ENCODE results near the gene ZNF467. TPM values are rescaled to one million over a fixed set of nuclear protein-coding genes. Genes with fewer than 3 reads are reported as not detected.

The ZNF467 gene, protein sequence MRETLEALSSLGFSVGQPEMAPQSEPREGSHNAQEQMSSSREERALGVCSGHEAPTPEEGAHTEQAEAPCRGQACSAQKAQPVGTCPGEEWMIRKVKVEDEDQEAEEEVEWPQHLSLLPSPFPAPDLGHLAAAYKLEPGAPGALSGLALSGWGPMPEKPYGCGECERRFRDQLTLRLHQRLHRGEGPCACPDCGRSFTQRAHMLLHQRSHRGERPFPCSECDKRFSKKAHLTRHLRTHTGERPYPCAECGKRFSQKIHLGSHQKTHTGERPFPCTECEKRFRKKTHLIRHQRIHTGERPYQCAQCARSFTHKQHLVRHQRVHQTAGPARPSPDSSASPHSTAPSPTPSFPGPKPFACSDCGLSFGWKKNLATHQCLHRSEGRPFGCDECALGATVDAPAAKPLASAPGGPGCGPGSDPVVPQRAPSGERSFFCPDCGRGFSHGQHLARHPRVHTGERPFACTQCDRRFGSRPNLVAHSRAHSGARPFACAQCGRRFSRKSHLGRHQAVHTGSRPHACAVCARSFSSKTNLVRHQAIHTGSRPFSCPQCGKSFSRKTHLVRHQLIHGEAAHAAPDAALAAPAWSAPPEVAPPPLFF
- 2.7 TPM for polyA plus RNA-seq (2013, experiment 1 of 2; ENCODE audit: insufficient read length)
- 3.2 TPM for polyA plus RNA-seq (2013, experiment 2 of 2; ENCODE audit: insufficient read length)

DNA sequence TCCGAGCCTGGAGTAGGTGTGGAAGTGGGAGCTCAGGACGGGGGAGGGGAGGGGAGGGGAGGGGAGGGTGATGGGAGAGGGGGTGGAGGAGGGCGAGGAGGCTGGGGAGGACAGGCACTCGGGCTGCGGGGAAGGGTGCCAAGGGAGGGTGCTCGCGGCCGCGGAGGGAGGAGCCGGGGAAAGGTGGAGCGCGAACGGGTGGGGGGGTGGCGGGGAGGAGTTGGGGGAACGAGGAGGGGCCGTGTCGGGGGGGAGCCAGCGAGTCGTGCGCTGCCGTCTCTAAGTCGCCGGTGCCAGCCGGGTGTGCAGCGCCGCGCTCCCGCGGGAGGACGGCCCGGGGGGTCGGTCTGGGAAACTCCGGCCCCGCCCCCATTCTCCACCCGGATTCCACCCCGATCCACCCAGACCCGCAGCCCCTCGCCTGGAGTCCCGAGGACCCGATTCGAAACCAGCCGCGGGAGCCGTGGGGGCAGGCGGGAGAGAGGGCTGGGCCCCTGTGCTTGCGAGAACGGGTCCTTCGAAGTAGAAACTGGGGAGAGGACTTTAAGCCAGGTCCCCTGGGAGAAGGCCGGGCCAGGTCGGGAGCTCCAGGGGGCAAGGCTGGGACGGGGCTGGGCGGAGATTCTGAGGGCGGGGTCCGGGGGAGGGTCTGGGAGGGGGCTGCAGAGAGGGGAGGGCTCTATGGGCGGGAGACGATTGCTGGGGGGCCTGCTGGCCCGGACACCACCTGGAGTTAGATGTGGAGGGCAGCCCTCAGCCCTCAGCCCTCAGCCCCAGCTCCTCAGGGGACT is at the start of gene ZNF467:
Gene ZNF467 (minus strand): TSS at position 143 of the 791 bp plus-strand sequence. CDS start 2,556 bp downstream, outside the sequence.
- DNase-seq: peak; percentile 40

DNA sequence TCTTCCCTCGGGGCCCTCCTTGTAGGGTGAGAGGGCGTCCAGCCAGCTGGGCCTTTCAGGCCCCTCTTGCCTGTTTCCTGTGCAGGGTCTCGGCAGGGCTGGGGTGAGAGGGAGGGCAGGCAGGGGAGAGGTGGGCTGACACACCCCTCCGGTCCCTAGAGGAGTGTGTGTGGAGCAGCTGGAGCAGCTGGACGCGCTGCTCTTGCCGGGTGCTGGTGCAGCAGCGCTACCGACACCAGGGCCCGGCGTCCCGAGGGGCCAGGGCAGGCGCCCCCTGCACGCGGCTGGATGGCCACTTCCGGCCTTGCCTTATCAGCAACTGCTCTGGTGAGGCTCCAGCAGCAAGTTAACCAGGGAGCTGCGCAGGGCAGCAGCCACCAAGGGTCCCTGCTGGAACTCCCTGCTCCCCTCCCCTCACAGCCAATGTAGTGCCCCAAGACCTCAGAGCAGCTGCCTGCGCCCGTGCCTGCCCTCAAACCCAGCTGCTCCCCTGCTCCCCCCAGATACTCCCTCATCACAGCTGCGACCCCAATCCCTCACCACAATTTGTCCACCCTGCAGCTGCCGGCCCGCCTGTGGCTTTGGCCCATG is 49.1 kb upstream of the ZNF467 start:
- DNase-seq: no peak

DNA sequence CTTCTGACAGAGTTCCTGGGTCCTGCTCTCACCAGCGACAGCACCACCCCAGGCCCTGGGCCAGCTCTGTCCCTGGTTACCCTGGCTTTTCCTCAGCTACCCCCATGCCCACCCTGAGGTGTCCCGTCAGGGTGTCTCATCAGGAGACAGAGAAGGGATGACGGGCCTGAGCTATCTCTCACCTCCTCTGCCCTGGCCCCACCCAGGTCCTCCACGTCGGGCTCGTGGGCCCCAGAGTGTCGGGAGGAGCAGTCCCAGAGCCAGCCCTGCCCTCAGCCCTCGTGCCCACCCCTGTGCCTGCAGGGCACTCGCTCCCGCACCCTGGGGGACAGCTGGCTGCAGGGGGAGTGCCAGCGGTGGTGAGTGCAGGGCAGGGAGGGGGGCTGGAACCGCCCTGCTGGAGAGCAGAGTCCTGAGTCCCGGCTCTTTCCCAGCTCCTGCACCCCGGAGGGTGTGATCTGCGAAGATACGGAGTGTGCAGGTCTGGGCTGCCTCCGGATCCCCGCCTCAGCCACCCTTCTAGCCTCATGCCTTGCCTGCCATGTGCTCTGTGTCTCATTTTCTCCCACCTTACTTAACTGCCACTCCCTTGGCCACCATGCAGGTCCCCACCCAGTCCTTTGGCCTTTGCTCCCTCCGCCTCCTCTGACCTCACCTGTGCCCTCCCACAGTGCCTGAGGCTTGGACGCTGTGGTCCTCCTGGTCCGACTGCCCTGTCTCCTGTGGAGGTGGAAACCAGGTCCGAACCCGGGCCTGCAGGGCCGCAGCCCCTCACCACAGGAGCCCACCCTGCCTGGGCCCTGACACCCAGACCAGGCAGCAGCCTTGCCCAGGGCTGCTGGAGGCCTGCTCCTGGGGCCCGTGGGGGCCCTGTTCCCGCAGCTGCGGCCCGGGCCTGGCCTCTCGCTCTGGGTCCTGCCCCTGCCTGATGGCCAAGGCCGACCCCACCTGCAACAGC is 48.1 kb upstream of the ZNF467 start:
- no peak for DNase-seq

DNA sequence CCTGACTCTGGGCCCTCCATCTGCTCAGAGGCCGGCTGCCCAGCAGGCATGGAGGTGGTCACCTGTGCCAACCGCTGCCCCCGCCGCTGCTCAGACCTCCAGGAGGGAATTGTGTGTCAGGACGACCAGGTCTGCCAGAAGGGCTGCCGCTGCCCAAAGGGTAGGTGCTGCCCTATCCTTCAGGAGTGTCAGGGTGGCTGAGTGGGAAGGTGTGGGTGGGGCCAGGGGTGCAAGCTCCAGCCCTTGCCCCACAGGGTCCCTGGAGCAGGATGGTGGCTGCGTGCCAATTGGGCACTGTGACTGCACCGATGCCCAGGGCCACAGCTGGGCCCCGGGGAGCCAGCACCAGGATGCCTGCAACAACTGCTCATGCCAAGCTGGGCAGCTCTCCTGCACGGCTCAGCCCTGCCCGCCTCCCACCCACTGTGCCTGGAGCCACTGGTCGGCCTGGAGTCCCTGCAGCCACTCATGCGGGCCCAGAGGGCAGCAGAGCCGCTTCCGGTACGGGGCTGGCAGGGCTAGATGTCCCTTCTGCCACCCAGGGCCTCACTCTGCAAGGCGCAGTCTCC is 47.3 kb upstream of the ZNF467 start:
- DNase-seq: no peak

DNA sequence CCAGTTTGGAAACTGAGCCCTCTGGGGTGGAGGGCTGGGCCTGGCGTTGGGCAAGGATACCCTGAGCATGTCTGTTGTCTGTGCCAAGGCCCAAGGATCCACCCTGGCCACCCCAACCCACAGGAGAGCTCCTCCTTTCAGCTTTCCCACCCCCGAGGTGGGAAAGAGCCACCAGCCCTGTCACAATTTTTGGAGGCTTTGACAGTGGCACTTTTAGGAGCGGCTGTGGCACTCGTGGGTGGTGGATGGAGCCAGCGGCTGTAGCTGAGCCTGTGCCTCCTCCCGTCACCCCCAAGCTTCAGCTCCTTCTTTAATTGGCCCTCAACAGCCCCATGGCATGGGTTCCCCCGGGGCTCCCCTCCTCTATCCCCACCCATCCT is 46.6 kb upstream of the ZNF467 start:
- no peak for DNase-seq

DNA sequence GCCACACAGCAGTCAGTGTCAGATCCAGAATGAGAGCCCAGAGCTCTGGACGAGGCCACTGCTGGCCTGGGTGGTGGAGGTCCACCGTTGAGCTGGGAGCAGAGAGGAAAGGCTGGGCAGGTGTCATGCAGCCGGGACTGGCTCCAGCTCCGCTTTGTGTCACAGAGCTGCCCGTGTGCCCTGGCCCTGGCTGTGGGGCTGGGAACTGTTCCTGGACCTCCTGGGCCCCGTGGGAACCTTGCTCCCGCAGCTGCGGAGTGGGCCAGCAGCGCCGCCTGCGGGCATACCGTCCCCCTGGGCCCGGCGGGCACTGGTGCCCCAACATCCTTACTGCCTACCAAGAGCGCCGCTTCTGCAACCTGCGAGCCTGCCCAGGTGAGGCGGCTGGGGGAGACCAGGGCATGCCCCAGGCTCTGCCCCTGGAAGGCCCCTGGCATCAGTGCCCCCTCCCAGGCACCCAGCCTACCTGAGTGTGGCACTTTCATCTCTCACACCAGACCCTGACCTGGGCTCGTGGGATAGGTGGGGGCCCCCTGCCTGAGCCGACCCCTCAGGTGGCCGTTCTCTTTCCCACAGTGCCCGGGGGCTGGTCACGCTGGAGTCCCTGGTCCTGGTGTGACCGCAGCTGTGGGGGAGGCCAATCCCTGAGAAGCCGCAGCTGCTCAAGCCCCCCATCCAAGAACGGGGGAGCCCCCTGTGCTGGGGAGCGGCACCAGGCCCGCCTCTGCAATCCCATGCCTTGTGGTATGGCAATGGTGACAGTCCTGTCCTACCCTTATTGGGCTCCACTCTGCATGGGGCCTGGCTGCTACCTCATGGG is 46.0 kb upstream of the ZNF467 start:
- no peak for DNase-seq

DNA sequence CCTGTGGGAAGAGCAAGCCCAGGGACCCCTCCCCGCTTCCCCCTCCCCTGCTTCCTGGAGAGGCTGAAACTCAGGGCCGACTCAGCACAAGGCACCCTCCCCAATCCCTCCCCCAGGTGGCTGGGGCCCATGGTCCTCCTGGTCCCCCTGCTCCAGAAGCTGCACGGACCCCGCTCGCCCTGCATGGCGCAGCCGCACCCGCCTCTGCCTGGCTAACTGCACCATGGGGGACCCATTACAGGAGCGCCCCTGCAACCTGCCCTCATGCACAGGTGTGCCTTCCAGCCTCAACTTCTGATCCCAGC is 45.1 kb upstream of the ZNF467 start:
- DNase-seq: no peak

DNA sequence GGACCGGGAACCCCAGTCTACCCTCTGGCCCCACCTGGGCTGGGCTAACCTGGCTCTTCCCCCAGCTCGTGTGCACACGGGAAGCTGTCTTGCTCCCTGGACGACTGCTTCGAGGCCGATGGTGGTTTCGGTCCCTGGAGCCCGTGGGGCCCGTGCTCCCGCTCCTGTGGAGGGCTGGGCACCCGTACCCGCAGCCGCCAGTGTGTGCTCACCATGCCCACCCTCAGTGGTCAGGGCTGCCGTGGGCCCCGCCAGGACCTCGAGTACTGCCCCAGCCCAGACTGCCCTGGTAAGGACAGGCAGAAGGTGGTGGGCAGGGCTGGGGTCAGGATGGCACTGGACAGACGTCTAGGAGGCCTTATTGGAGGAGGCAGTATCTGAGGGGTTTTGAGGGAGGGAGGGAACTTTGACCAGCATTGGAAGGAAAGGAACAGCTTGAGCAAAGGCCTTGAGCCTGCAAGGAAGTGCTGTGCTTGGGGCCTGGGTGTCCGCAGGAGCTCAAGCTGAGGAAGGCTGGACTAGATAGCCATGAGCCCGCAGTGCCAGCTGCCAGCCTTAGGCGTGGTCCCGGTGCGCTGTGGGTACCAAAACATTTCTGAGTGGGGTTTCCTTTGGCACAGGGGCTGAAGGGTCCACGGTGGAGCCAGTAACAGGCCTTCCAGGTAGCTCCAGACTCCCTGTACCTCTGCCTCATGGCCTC is 44.6 kb upstream of the ZNF467 start:
- no peak for DNase-seq

DNA sequence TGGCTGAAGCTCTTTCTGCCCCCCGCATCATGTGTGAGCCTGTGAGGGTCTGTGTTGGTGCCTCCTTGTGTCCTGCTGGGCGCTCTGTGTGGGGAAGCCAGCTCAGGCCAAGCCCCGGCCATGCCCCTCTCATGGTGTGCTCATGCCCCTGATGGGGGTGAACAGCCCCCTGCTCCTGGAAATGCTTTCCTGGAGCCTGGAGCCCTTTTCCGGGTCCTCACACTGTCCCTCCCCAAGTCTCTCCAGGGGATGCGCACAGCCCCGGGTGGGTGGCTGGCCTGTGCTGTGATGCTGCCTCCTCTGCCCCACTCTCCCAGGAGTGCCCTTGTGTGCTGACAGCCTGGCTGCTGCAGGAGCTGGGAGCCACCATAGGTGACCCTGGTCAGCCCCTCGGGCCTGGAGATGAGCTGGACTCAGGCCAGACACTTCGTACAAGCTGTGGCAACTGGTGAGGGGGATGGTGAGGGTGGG is 43.9 kb upstream of the ZNF467 start:
- DNase-seq: no peak

DNA sequence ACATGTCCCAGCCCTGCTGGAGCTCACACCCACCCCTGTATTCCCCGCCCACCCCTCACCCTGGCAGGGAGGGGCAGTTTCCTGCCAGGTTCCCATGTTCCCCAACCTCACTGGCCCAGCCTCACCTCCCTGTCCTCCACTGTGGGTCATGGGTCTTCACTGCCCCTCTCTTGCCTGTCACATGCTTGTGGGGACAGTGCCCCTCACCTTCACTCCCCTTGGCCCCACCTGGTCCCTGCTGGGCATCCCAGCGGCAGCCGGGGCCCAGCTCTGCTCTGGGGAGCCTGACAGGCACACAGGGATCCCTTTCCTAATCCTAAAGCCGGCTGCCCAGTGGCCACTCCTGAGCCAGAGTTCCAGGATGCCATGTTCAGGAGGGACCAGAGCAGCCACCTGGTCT is 43.4 kb upstream of the ZNF467 start:
- no peak for DNase-seq

DNA sequence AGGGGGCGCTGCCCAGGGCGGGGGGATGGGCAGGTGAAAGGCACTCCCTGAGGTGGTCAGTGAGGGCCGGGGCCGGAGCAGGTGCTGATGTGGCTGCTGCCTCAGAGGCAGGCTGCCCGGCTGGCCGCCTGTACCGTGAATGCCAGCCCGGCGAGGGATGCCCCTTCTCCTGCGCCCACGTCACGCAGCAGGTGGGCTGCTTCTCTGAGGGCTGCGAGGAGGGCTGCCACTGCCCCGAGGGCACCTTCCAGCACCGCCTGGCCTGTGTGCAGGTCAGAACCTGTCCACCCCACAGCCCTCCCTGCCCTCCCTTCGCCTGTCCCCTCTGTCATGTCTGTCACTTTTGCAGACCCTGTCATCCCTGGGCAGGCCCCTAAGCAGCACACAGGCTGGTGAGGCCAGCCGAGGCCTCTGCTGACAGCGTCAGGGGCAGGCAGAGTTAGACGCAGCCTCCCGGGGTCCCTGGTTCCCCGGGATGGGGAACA is 42.9 kb upstream of the ZNF467 start:
- DNase-seq: no peak

DNA sequence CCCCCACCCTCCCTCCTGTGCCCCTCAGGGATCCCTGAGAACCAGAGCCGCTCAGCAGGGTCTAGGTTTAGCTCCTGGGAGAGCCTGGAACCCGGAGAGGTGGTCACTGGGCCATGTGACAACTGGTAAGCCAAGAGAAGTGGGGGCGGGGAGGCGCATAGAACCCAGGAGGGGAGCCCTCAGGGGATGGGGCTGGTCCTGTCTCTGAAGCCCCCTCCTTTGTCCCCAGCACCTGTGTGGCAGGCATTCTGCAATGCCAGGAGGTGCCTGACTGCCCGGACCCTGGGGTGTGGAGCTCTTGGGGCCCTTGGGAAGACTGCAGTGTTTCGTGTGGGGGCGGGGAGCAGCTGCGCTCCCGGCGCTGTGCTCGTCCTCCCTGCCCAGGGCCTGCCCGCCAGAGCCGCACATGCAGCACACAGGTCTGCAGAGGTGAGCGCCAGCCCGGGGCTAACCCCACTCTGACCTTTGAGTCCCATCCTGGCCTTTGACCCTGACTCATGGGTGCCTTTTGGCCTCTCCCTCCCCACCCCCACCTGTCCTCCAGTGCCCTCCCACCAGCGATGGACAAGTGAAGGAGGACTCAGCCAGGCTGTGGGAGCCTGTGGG is 42.4 kb upstream of the ZNF467 start:
- no peak for DNase-seq

DNA sequence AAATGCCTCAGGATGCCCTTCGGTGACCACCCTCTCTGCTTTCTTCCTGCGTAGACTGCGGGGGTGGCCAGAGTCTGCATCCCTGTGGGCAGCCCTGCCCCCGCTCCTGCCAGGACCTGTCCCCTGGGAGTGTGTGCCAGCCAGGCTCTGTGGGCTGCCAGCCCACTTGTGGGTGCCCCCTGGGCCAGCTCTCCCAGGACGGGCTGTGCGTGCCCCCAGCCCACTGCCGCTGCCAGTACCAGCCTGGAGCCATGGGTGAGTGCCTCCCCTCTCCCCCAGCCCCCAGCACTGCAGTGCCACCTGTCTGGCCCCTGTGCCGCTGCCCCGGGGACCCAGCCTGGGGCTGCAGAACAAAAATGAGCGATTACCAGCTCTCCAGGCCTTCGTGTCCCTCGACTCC is 41.7 kb upstream of the ZNF467 start:
- no peak for DNase-seq

DNA sequence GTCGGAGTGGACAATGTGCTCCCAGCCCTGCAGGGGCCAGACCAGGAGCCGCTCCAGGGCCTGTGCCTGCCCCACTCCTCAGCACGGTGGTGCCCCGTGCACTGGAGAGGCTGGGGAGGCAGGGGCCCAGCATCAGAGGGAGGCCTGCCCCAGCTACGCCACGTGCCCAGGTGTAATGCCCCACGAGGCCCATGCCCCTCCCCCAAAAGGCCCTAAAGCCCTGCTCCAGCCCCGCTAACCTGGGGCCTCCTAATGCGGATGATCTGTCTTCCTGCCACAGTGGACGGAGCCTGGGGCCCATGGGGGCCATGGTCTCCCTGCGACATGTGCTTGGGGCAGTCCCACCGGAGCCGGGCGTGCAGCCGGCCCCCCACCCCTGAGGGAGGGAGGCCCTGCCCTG is 41.1 kb upstream of the ZNF467 start:
- DNase-seq: no peak

DNA sequence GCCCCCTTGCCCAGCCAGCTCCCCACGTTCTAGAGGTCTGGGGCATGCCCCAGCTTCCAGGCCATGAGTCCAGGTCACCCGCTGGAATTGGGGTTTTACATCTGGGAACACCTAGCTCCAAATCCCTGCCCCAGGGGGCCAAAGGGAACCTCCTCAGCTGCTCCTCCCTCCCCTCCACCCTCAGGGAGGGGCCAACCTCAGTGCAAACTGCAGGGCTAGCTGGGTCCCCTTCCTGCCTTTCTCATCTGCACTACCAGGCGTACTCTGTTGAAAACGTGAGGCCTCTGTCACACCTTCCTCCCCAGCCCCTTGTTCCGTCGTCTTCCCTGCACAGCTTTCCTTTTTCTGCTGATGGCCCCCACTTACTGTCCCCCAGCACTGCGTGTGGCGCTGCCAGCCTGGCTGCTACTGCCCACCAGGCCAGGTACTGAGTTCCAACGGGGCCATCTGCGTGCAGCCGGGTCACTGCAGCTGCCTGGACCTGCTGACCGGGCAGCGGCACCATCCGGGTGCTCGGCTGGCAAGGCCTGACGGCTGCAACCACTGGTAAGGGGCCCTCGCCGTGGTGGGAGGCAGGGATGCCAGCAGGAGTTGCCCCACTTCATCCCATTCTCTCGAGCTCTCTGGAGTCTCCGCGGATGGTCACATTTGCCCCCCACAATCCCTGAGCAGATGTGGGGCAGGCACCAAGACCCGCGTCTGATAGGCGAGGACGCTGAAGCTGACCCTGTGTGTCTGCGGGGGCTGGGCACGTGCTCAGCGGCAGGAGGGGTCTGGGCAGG is 40.1 kb upstream of the ZNF467 start:
- no peak for DNase-seq

DNA sequence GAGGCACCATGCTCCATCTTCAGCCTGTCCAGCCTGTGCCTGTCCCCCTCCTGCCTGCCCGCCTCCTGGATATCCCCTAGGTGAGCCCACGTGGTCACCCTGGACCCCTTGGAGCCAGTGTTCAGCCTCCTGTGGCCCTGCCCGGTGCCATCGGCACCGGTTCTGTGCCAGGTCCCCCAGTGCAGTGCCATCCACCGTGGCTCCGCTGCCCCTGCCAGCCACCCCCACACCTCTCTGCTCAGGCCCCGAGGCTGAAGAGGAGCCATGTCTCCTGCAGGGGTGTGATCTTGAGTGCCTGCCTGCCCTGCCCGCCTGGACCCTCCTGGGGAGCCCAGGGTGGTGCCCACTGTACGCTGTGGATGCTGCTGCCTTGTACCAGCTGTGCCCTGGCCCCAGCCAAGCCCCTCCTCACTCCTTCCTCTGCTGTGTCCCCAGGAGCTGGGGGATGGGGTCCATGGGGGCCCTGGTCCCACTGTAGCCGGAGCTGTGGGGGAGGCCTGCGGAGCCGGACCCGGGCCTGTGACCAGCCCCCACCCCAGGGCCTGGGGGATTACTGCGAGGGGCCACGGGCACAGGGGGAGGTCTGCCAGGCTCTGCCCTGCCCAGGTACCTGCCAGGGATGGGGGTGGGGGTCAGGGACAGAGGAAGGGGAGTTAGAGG is 38.6 kb upstream of the ZNF467 start:
- DNase-seq: no peak

DNA sequence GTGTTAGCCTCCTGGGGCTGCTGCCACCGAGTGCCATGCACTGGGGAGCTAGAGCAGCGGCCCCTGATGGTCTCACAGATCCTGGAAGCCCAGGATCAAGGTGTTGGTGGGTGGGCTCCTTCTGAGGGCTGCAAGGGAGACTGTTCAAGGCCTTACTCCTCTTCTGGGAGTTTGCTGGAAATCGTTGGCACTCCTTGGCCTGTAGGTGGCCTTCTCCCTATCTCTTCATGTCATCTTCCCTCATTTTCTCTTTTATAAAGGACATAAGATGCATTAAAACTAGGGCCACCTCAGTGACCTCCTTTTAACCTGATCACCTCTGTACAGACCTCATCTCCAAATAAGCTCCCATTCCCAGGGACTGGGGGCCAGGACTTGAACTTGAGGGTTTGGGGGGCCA is 37.8 kb upstream of the ZNF467 start:
- DNase-seq: no peak

DNA sequence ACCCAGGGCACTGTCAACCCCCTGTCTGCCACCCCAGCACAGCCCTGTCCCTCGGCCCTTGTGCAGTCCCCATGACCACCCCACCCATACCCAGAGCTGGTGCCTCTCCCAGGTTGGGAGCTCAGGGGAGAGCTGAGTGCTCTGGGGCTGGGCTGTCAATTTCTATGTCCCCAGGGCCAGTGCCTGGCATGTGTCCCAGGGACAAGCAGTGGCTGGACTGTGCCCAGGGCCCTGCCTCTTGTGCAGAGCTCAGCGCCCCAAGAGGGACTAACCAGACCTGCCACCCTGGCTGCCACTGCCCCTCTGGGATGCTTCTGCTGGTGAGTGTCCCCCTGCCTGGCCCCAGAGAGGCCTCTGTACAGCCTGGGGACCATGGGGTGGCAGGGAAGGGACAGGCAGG is 35.8 kb upstream of the ZNF467 start:
- no peak for DNase-seq

Measured in fibroblast of skin of scalp (primary cell).